Ovary (tissue), 9 donors: ENCODE measurements around the gene IGF2BP2. TPM values are rescaled to one million over a fixed set of nuclear protein-coding genes. Genes with fewer than 3 reads are reported as not detected.
A peak's percentile ranks its signal among the peaks of the same experiment; 100 is the strongest.

Experiments
- DNase-seq, 5 donors: peaks; one replicate each; pipeline ENCODE4 v3.0.0-alpha.2; 2019 to 2020
- H3K27ac ChIP-seq, 2 donors: fragments of 200-600 bp; one replicate each; pipeline versions ENCODE4 v1.5.1 to v1.8.0; 2019 to 2022
- H3K27me3 ChIP-seq: fragments of 200-600 bp; one replicate; pipeline ENCODE4 v1.8.0; 2022
- H3K36me3 ChIP-seq: fragments of 200-600 bp; sonication (generic); one replicate; pipeline ENCODE4 v1.5.1; 2019
- H3K4me1 ChIP-seq: one replicate; pipeline ENCODE4 v1.8.1; 2013; ENCODE audit warnings: mild to moderate bottlenecking, moderate library complexity; ENCODE audit not compliant: insufficient read depth
- H3K4me3 ChIP-seq: fragments of 200-600 bp; sonication (generic); one replicate; pipeline ENCODE4 v1.5.1; 2017
- H3K9me3 ChIP-seq, 2 donors: fragments of 200-600 bp in 1 of 2; sonication (generic) in 1 of 2; one replicate each; pipeline versions ENCODE4 v1.5.1 to v1.8.1; 2013 to 2019; ENCODE audit warnings: mild to moderate bottlenecking in 1 of 2, moderate library complexity in 1 of 2
- EP300 ChIP-seq: sonication (generic); formaldehyde crosslinking; IDR thresholded peaks from one replicate; pipeline ENCODE4 v1.6.1; 2017; ENCODE audit warnings: antibody characterized with exemption
- POLR2A ChIP-seq: fragments of 450-650 bp; IDR thresholded peaks from one replicate; pipeline ENCODE4 v1.6.1; 2017; ENCODE audit warnings: antibody characterized with exemption, mild to moderate bottlenecking, moderate library complexity
- WGBS, 3 donors: extraction: QIAGEN DNeasy Blood & Tissue Kit in 1 of 3; methylation state at CpG; one replicate each; pipeline versions ENCODE4 v1.1.5 to v1.1.7; 2013 to 2017; 5-methylcytosine and 5-hydroxymethylcytosine counted together
- intact Hi-C, 4 donors: fragments of 100-400 bp; cut with DNase I; formaldehyde crosslinking; loops; one replicate each; pipeline versions ENCODE4 v1.11.0 to v1.15.1; 2022 to 2023
- polyA plus RNA-seq, 2 donors: library from polyadenylated mRNA; stranded (reverse); fragments of 200-250 nt in 1 of 2; fragments of 350-450 nt in 1 of 2; fragmentation: Illumina TruSeq in 1 of 2; extraction: RNeasy Lipid Tissue Mini Kit (QIAGEN cat#74804) in 1 of 2; gene quantifications; one replicate each; pipeline ENCODE4 v1.2.3, GENCODE V29; 2013 to 2014
- total RNA-seq, 7 donors: library from RNA; depleted of rRNA in 2 of 7; stranded (reverse); fragments of >200 nt in 2 of 7; fragmentation: NEBNext Ultra II Directional in 3 of 7; extraction: Animal tissue kit (Norgen Biotek cat#: 25700) in 3 of 7; gene quantifications; one replicate each; pipeline versions ENCODE4 v1.1.0 to v1.2.4, GENCODE V29; 2016 to 2023
- TF ChIP-seq, protein P1 (sequence below), 3 donors: fragments of 450-650 bp in 2 of 3; fragments of 200-600 bp in 1 of 3; IDR thresholded peaks; one replicate each; pipeline versions ENCODE4 v1.5.1 to v1.8.0; 2016 to 2022; ENCODE audit warnings: antibody characterized with exemption in 3 of 3, mild to moderate bottlenecking in 1 of 3
- donor health status: DM: no; HTN: no; CAD: no; lungs with moderate emphysema.
- donor health status: DM: no; HTN: no; CAD: no.
- donor health status: Bipolar disorder and iron deficiency.
- donor health status: DM: yes; HTN: yes; CAD: no.
- donor health status: DM: no; HTN: no; CAD: no.
- donor health status: DM: yes; HTN: yes; CAD: no.

The IGF2BP2 gene
- total and polyA plus RNA-seq, 9 donors: 4.6 to 31.1 (median 13.7) TPM

DNA sequence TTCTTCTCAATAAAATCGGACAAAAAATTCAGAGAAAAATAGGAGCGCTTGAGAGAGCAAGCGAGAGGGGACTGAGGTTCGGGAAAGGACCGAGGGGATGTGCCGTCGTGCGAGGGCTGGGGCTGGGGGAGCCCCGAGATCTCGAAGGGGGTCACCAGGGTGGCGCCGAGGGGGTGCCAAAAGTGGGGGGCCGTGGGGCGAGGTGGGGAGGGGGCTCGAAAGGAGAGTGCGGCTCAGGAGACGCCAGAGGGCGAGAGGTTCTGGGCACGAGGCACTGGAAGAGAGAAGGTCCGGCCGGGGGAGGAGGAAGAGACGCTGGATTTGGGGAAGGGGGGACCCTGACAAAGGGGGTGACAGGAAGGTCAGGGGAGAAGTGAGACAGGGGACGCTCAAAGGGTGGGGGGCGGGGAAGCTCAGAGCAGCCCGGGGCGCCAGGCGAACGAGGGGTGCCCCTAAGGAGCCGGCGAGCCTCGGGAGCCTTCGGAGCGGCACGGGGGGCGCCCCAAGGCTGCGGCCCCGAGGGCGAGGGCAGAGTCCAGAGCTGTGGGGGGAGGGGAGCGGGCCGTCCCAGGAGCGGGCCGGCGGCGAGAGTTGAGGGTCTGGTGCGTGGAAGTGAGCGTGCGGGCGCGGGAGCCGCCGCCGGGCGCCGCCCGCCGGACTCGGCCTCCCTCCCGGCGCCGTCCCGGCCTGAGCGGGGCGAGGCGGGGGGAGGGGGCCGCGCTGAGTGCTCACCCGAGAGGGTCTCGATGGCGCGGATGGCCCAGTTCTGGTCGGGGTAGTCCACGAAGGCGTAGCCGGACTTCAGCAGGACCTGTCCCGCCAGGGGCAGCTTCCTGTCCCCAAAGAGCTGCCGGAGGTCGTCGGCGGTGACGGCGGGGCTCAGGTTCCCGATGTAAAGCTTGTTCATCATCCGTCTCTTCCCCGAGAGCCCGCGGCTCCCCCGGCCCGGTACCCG, 514 bp downstream of the IGF2BP2 start:
- H3K27ac ChIP-seq: peak overlapping the region; percentile 52 to 84
- intact Hi-C loops: loop anchor here in 1 of 4 donors (10.0 kb wide), 1 partner anchor 110 kb away; the partner anchor contains the start of gene TRA2B
- 0 to 1% (median 0%) methylated on average over 68 to 89 of the region's 89 CpGs for WGBS, 3 donors

DNA sequence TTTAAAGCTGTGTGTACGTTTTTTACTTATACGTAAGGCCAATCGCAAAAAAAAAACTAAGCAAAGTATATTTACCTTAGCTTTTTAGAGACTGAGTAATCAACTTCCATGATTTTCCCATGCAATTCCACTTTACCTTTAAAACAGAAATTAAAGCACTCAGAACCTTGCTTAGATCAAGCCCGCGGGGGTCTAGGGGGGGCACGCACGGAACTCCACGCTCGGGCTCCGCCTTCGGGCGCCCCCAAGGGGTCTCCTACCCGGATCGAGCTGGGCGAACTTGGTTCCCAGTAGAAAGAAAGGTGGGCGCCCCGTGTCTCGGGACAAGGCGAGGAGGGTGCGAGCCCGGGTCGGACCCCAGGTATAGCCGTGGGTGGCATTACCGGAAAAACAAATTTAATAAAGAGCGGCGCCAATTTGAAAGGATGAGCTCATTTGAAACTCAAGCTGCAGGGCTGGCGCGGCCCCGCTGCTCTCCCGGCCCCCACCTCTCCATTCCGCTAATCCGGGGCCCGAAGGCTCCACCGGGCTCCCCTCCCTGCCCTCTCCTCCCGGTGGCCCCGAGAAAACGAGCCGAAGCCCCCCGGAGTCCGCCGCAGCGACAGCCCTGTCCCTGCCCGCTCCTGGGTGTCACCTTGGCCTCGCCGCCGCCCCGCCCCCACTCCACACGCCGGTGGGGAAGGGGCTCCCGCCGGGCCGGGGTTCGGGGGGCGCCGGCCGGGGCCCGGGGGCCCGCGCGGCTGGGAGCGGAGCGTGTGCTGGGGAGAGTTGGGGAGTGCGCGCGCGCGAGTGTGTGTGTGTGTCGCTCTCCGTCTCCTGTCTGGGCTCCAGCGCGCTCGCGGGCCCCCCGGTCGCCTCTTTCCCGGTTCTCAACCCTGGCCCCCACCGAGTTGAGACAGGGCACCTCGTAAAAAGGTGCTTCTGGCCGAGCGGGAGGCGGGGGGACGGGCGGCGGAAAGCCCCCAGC, 1.5 kb downstream of the IGF2BP2 start:
- DNase-seq: peak; percentile 35 to 63 (median 37)
- WGBS, 3 donors: 1% methylated on average over 61 to 84 of the region's 84 CpGs
- no peaks in the 10 kb centered on the region for H3K9me3 ChIP-seq
- peak overlapping the region; percentile 52 to 84 for H3K27ac ChIP-seq
- H3K4me3 ChIP-seq: peak overlapping the region; percentile 56
- H3K36me3 ChIP-seq: no peaks in the 10 kb centered on the region
- H3K4me1 ChIP-seq: peaks cover 4% of the 10 kb centered on the region
- intact Hi-C loops: loop anchor here in 1 of 4 donors (10.0 kb wide), 1 partner anchor 111 kb away; the partner anchor contains the start of gene TRA2B
- TF ChIP-seq EP300 (no peak), POLR2A (no peak)
- TF ChIP-seq, protein P1, sequence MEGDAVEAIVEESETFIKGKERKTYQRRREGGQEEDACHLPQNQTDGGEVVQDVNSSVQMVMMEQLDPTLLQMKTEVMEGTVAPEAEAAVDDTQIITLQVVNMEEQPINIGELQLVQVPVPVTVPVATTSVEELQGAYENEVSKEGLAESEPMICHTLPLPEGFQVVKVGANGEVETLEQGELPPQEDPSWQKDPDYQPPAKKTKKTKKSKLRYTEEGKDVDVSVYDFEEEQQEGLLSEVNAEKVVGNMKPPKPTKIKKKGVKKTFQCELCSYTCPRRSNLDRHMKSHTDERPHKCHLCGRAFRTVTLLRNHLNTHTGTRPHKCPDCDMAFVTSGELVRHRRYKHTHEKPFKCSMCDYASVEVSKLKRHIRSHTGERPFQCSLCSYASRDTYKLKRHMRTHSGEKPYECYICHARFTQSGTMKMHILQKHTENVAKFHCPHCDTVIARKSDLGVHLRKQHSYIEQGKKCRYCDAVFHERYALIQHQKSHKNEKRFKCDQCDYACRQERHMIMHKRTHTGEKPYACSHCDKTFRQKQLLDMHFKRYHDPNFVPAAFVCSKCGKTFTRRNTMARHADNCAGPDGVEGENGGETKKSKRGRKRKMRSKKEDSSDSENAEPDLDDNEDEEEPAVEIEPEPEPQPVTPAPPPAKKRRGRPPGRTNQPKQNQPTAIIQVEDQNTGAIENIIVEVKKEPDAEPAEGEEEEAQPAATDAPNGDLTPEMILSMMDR (IDR thresholded peaks at IDR 0.05): peak in 1 of 3 donors; percentile 11
- H3K27me3 ChIP-seq: no peaks in the 10 kb centered on the region

More for the DNA sequence above, 514 bp downstream of the IGF2BP2 start:
- Histone ChIP-seq H3K4me1 (peaks cover 4% of the 10 kb centered on the region), H3K4me3 (peak overlapping the region; percentile 56), H3K27me3 (no peaks in the 10 kb centered on the region), H3K36me3 (no peaks in the 10 kb centered on the region), H3K9me3 (no peaks in the 10 kb centered on the region)
- TF ChIP-seq, protein P1 (IDR thresholded peaks at IDR 0.05): no peak
- TF ChIP-seq EP300 (no peak), POLR2A (no peak)
- DNase-seq: peak in 4 of 5 donors; percentile 25 to 45 (median 43)

DNA sequence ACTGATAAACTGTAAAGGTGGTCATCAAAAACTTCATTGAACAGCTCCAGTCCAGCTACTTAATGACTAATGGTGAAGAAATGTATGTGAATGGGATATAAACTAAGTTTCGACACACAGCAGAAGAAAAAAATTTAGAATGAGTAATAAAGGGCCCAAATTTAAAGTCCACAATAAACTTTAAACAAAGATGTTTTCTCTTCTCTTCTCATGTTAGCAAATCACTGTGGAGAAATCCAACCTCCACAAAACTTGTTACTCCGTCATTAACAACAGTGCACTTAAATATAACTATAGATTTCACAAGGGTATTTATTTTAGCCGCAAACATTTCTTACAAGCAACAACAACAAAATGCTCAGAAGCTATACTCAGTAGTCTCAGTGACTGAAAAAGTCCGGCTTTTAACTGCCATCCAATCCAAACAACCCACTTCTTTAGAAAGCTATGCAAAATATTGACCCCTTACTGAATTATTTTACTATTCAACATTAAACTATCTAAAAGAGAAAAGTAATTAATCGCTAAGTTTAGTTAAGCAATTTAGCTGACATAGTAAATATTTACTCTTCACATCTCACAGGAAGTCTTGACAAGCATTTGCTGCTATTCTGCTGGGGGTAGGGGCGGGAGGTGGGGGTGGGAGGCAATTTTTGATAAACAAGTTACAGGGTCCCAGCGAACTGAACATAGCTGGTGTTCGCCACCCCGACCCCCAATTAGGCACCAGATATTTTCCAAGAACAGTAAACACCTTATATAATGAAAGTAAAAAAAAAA, 2.4 kb downstream of the IGF2BP2 start:
- 24 to 34% (median 34%) methylated on average over 9 of the region's 9 CpGs for WGBS, 3 donors
- H3K4me1 ChIP-seq: peaks cover 4% of the 10 kb centered on the region
- DNase-seq: no peak
- H3K36me3 ChIP-seq: no peaks in the 10 kb centered on the region
- no peak overlapping the region for H3K27ac ChIP-seq
- intact Hi-C loops: loop anchor here in 1 of 4 donors (10.0 kb wide), 1 partner anchor 112 kb away; the partner anchor contains the start of gene TRA2B
- H3K9me3 ChIP-seq: no peaks in the 10 kb centered on the region
- TF ChIP-seq EP300: no peak
- TF ChIP-seq, protein P1 (IDR thresholded peaks at IDR 0.05): no peak
- no peak for TF ChIP-seq POLR2A
- no peak overlapping the region for H3K4me3 ChIP-seq
- H3K27me3 ChIP-seq: no peaks in the 10 kb centered on the region
